ENCODE measurements around the gene CENPS. TPM values are rescaled to one million over a fixed set of nuclear protein-coding genes. Genes with fewer than 3 reads are reported as not detected.

CENPS gene
- total and polyA plus RNA-seq, 2 of the 13 experiments (the other 11 are each of a cell fraction or from before 2014, with no cell fraction given): 3.3 to 22.0 TPM

DNA sequence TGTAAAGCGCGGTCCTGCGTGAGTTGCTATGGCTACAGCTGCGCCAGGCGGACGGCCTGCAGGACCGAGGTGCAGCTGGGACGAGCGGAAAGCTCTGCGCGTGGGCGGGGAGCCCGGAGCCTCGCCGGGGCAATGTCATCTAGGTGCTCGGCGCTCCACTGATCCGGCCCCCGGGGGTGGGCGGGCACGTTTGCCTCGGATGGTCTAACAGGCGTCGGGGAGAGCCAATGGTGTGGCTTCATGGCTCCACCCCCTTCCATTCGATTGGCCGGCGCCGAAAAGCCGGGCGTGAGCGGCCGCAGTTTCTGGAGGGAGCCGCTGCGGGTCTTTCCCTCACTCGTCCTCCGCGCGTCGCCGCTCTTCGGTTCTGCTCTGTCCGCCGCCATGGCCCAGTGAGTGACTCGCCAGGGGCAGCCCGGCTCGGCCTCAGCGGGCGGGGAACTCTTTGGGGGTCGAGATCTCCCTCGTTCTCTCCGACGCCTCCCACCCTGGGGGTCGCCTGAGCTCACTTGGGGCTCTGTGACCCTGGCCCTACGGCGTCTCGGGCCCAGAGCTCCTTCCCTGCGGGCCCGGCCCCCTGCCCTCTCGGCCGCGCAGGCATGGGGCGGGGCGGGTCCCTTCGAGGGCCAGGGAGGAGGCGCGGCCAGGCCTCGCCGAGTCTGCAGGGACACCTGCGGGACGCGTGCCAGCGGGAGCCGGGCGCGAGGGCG lies 31.3 kb upstream of the CENPS start, which contains the start of gene PGD (continued):
- TF ChIP-seq, protein P1, sequence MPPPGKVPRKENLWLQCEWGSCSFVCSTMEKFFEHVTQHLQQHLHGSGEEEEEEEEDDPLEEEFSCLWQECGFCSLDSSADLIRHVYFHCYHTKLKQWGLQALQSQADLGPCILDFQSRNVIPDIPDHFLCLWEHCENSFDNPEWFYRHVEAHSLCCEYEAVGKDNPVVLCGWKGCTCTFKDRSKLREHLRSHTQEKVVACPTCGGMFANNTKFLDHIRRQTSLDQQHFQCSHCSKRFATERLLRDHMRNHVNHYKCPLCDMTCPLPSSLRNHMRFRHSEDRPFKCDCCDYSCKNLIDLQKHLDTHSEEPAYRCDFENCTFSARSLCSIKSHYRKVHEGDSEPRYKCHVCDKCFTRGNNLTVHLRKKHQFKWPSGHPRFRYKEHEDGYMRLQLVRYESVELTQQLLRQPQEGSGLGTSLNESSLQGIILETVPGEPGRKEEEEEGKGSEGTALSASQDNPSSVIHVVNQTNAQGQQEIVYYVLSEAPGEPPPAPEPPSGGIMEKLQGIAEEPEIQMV (CRISPR knock-in tag; IDR thresholded peaks at IDR 0.05; ENCODE audit: low read depth): no peak; the same call in 1 of the 2 replicates
- TF ChIP-seq ZNF430 (CRISPR knock-in tag; IDR thresholded peaks at IDR 0.05) (peak; percentile 49; the same call in 1 of the 2 replicates), PCBP1 (IDR thresholded peaks at IDR 0.05; ENCODE audit: borderline replicate concordance, low read depth, low read length) (peak; percentile 90; the same call in 1 of the 2 replicates), KDM4B (CRISPR knock-in tag; IDR thresholded peaks at IDR 0.05) (peak; percentile 61; the same call in 1 of the 2 replicates), SMARCC2 (IDR thresholded peaks at IDR 0.05) (no peak), ZC3H13 (CRISPR knock-in tag; IDR thresholded peaks at IDR 0.05) (0 out of 2 replicates have a peak, but pooled peaks have one; percentile 30), ZNF768 (CRISPR knock-in tag; IDR thresholded peaks at IDR 0.05) (peak; percentile 73), NKX3-1 (CRISPR knock-in tag; IDR thresholded peaks at IDR 0.05) (peak; percentile 84), SCMH1 (CRISPR knock-in tag; IDR thresholded peaks at IDR 0.05; ENCODE audit: borderline replicate concordance) (no peak), CENPX (CRISPR knock-in tag; IDR thresholded peaks at IDR 0.05) (no peak), SRSF9 (IDR thresholded peaks at IDR 0.05; ENCODE audit: borderline replicate concordance, insufficient read depth, low read depth, low read length, poor library complexity, severe bottlenecking) (no peak), NCOR1 (IDR thresholded peaks at IDR 0.05; ENCODE audit: borderline replicate concordance, low read length) (no peak; the same call in 1 of the 2 replicates), GABPA (IDR thresholded peaks at IDR 0.05; ENCODE audit: low read depth, low read length) (no peak), GABPA (CRISPR knock-in tag; IDR thresholded peaks at IDR 0.05; ENCODE audit: low read depth) (peak; percentile 42; the same call in 1 of the 2 replicates), ZNF891 (CRISPR knock-in tag; IDR thresholded peaks at IDR 0.05) (peak; percentile 59; the same call in 1 of the 2 replicates)
- TF ChIP-seq, protein P2, sequence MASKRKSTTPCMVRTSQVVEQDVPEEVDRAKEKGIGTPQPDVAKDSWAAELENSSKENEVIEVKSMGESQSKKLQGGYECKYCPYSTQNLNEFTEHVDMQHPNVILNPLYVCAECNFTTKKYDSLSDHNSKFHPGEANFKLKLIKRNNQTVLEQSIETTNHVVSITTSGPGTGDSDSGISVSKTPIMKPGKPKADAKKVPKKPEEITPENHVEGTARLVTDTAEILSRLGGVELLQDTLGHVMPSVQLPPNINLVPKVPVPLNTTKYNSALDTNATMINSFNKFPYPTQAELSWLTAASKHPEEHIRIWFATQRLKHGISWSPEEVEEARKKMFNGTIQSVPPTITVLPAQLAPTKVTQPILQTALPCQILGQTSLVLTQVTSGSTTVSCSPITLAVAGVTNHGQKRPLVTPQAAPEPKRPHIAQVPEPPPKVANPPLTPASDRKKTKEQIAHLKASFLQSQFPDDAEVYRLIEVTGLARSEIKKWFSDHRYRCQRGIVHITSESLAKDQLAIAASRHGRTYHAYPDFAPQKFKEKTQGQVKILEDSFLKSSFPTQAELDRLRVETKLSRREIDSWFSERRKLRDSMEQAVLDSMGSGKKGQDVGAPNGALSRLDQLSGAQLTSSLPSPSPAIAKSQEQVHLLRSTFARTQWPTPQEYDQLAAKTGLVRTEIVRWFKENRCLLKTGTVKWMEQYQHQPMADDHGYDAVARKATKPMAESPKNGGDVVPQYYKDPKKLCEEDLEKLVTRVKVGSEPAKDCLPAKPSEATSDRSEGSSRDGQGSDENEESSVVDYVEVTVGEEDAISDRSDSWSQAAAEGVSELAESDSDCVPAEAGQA (IDR thresholded peaks at IDR 0.05; ENCODE audit: low read depth): peak; percentile 76
- TF ChIP-seq, protein P2 (CRISPR knock-in tag; IDR thresholded peaks at IDR 0.05; ENCODE audit: borderline replicate concordance): peak; percentile 90
- TF ChIP-seq, protein P3, sequence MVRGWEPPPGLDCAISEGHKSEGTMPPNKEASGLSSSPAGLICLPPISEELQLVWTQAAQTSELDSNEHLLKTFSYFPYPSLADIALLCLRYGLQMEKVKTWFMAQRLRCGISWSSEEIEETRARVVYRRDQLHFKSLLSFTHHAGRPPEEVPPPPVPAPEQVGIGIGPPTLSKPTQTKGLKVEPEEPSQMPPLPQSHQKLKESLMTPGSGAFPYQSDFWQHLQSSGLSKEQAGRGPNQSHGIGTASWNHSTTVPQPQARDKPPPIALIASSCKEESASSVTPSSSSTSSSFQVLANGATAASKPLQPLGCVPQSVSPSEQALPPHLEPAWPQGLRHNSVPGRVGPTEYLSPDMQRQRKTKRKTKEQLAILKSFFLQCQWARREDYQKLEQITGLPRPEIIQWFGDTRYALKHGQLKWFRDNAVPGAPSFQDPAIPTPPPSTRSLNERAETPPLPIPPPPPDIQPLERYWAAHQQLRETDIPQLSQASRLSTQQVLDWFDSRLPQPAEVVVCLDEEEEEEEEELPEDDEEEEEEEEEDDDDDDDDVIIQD (CRISPR knock-in tag; IDR thresholded peaks at IDR 0.05; ENCODE audit: low read depth): peak; percentile 34; the same call in 1 of the 2 replicates
- TF ChIP-seq, protein P4, sequence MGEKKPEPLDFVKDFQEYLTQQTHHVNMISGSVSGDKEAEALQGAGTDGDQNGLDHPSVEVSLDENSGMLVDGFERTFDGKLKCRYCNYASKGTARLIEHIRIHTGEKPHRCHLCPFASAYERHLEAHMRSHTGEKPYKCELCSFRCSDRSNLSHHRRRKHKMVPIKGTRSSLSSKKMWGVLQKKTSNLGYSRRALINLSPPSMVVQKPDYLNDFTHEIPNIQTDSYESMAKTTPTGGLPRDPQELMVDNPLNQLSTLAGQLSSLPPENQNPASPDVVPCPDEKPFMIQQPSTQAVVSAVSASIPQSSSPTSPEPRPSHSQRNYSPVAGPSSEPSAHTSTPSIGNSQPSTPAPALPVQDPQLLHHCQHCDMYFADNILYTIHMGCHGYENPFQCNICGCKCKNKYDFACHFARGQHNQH (CRISPR knock-in tag; IDR thresholded peaks at IDR 0.05): peak; percentile 72
